Lung microvascular endothelial cell (primary cell): Measurements from ENCODE around the gene BDKRB2. TPM values are rescaled to one million over a fixed set of nuclear protein-coding genes. Genes with fewer than 3 reads are reported as not detected.

Experiments
- DNase-seq, 2 donors: peaks; one replicate each; pipeline versions ENCODE4 v3.0.0 to v3.0.0-alpha.2; 2010; ENCODE audit warnings: low read depth in 2 of 2
- total RNA-seq: library from RNA; depleted of rRNA; stranded (reverse); fragments of >200 nt; gene quantifications from 2 replicates; pipeline ENCODE4 v1.2.1, GENCODE V29; 2014

The BDKRB2 gene
- total RNA-seq: under 0.01 TPM in 2 replicates

- peak; percentile 7 to 45 for DNase-seq
Observed at GRCh38 chr14:96204151-96205058, at the start of gene BDKRB2. BDKRB2 (plus strand) TSS chr14:96204839; CDS start chr14:96237108, 32,269 bp downstream.

DNA sequence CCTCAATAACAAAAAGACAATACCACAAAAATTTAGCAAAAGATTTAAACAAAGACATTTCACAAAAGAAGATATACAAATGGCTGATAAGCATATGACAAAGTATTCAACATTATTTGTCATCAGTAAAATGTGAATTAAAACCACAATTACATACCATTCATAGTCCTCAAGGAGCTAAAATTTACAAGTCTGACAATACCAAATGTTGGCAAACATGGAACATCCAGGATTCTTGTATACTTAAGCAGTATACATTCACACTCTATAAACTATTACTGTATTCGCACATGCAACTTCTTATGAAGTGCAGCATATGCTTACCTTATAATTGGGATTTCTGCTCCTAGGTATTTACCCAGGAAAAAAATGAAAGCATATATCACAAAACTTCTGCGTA is 49.7 kb upstream of the BDKRB2 start:
- no peak for DNase-seq

DNA sequence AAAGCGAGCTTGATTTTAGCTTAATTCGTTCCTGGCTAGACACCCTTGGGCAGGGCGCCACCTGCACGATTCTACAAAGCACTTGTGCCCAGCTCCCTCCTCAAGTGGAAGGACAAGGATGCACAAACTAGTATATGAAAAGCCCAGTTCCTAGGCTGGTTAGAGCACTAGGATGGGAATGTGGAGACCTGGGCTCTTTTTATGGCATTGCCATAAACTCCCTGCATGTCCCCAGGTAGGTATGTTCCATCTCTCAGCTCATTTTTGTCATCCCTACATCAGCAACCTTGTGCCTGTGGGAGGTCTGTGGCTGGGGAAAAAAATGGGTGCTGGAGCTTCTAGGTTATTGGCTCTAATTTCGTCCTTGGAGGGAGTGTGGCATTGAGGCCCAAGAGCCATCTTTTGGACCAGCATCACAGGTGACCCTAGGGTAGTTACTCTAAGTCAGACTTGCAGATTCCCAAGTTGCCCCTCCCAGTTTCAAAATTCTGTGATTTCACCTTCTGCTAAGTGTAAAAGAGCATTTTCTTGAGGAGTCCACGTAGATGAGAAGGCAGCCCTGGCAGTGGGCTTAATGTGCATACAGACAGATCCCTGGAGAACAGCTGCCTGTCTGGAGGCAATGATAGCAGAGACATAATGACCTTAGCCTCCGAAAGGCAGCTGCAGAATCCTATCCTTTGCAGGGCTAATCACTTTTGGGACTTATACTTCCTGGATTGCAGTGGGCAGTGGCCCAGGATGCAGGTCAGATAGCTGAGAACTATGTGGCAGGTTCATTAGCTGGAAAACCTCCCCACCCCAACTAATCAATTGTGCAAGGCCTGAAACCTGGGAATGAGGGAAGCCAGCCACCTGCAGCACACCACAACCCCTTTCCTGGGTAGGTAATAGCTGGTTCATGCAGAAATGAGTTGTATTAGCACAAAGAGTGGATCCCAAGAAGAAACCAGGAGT is 47.6 kb upstream of the BDKRB2 start:
- DNase-seq: no peak

GRCh38 chr14:96158735-96159134 is 45.9 kb upstream of the BDKRB2 start:
- DNase-seq: no peak

- DNase-seq: no peak
Observed at GRCh38 chr14:96160076-96160912, 44.3 kb upstream of the BDKRB2 start.

DNA sequence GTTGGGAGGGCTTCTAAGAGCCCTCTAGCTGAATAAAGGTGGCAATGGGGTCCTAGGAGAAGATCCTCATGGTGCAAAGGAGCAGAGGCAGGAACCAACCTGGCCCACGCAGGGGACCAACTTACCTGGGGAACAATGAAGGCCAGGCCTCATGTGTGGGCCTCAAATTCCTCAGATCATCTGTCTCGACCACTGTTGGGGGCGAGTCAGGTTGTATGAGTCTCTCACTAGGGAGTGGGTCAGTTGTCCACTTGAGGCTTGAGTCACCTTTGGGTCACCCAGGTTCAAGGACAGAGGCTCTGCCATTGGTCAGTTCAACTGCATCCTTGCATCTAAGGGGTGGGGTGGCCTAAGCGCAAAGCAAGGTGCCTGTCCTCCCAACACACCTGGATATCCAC is 43.7 kb upstream of the BDKRB2 start:
- no peak for DNase-seq

DNA sequence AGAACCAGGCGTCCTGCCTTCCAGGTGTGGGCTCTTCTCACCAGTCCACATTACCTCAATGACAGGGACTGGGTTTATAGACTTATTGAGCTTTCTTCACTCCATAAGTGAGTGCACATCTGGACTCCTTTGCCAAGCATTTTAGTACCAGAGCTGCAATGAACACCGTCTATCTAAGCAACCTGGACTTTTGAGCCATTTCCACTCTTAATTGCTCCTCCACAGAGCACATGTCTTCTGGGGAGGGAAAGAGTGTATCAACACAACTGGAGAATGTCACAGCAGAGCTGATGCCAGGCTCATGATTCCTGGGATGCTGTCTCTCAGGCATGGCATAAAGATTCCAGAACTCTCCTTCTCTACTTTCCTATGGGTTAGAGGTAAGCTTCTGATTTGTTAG is 43.0 kb upstream of the BDKRB2 start:
- DNase-seq: no peak

DNA sequence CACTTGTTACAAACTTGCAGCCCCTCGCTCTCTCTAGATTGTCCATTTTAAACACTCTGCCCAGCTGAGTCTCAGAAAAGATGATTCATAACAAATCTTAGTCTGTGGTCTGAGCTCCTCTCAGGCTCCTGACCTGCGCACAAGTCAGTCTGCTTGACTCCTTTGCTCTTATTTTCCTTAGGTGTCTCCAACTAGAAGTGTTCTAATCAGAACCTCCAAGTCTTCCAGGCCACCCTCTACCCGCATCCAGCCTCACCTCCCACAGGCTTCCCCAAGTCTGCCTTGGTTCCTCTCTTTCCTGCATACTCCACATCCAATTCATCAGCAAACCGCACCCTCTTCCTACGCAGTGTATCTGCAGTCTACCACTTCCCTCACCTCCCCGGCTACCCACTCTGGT is 42.4 kb upstream of the BDKRB2 start:
- no peak for DNase-seq

- peak in 1 of 2 donors; percentile 7 for DNase-seq
Observed at GRCh38 chr14:96162741-96163140, 41.9 kb upstream of the BDKRB2 start.

GRCh38 chr14:96164861-96165490 is 39.7 kb upstream of the BDKRB2 start:
- DNase-seq: no peak

- DNase-seq: peak in 1 of 2 donors; percentile 3
Observed at GRCh38 chr14:96165493-96166436, 38.9 kb upstream of the BDKRB2 start.

DNA sequence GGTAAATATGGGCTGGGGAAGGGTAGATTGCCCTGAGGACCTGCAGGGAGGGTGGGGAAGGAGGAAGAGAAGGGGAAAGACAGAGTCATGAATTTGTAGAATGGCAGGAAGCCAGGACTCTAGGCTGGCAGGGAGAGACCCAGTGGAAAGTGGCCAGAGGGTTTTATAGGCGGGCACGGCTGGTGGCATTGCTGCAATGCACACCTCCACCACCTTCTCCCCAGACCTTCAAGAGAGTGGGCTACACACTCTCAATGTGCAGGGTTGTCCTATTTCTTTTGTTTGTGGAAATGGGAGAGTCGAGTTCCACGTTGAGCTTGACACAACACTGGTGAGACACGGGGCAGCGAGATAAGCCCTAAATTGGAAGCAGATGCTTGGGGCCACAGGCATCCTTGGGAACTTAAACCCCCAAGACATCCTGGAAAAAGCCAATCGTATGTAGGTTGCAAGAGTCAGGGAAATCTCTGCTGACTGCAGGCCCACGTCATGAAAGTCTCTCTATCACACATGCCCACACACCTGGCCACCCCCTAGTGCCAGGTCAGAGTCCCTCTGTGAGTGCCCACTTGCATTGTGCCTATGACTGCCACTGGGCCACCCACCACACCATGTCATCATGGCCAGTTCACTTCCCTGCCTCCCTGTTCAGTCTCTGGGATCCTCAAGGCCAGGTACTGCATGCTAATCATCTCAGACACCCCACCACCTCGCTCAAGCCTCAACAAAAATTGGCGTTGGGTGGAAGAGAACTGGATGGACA is 38.0 kb upstream of the BDKRB2 start:
- no peak for DNase-seq

DNA sequence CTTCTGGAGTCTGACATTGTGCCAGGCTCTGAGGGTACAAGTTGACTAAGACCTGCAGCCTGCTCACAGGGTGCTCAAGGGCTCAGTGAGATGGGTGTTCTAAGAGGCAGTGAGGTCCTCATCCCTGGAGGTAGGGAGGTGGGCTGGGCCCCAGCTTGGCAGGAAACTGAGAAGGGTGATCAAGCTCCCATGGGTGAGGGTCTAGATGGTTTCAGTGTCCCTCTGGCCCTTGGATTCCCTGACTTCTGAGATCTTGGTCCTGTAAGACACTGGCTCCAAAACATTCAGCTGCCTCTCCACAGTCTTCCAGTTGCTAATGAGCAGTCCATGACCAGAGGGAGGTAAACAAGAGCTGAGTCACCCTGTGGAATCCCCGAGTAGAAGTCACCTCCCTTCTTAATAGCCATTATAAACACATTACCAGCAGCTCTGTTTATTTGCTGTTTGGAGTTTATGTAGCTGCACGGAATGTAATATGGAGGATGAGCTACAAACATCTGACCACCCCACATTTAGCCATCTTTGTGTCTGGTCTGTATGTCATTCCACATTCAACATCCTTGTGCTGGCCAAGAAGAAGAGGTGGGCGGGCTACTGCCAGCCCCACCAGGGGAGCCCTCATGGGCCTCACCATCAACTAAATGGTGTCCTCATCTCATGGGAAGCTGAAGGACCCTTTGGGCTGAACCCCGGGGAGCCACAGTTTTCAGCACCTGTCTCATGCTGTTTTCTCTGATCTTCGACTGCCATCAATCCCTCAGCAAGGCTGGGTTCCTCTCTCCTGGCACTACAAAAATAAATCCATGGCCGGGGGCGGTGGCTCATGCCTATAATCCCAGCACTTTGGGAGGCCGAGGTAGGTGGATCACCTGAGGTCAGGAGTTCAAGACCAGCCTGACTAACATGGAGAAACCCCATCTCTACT is 37.2 kb upstream of the BDKRB2 start:
- DNase-seq: peak in 1 of 2 donors; percentile 44

- no peak for DNase-seq
Observed at GRCh38 chr14:96168581-96168980, 36.1 kb upstream of the BDKRB2 start.

DNA sequence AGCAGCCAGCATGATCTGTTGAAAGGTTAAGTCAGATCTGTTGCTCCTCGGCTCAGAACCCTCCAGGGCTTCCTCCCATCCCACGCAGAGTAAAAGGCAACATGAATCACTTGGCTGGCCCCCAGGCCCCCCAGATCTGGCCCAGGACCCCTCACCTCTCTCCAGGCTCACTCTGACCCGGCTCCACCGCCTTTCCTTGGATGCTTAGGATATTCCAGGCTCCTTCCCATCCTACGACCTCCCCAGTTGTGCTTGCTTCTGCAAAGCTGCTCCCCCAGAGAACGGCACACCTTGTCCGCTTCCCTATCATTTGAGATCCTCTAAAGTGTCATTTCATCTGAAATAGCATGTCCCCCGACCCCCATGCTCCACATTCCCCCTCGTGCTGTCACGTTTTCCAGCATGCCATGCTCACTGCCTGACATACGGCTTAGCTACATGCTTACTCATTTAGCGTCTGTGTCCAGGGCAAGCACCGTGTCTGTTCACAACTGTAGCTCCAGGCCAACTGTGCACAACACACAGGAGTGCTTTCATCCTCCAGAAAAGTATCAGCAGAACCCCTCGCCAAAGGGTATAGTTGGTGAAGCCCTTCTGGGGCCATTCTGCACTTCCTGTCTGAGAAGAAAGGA is 33.6 kb upstream of the BDKRB2 start:
- DNase-seq: no peak

DNA sequence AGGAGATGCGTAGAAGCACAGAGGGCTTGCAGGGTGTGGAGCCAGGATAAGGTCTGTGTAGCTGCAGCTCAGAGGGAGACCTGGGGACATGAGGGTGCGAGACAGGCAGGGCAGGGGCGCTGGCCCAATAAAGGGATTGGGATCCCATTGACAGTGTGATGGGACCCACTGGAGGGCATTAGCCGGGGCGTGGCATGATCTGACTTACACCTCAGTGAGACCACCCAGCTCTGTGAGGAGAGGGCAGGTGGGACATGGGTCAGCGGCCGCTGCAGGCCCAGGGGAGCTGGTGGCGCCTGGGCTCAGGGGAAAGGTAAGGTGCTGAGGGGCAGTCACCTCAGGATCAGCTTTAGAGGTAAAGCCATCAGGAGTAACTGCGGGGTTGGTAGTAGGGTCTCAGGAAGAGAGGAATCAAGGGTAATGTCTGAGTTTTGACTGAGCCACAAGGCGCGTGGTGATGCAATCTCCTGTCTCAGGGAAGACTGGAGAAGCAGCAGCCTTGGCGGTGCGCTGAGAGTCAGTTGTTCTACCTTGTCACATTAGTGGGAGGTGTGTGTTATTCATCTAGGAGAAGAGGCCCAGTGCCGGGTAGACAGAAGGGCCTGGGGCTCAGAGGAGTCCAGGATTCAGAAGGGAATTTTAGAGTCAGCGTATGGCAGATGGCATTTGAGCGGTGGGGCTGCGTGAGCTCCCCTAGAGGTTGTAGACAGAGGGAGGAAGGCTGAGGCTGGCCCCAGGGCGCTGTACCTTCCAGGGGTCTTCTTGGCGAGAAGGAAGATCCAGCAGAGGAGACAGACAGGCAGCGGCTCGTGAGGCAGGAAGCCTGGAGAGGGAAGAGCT is 30.8 kb upstream of the BDKRB2 start:
- no peak for DNase-seq
